SK-N-SH treated with all-trans-retinoic acid at 6 μM for 48 hours (cell line): Measurements from ENCODE around the gene NDOR1.

Source experiments
- ATAC-seq: fragments of 200-7000 bp; cut with Tn5 transposase; 3 replicates; pipeline ENCODE4 v1.9.1; 2020; ENCODE audit warnings: mild to moderate bottlenecking, moderate library complexity
- BACH2 ChIP-seq: fragments of 250-450 bp; sonication (Bioruptor Pico); IDR thresholded peaks from 2 replicates; pipeline ENCODE4 v1.9.0; 2021; ENCODE audit warnings: mild to moderate bottlenecking, borderline replicate concordance
- CREB5 ChIP-seq: fragments of 250-450 bp; sonication (Bioruptor Pico); IDR thresholded peaks from 2 replicates; pipeline ENCODE4 v1.5.1; 2020; ENCODE audit warnings: low read depth, mild to moderate bottlenecking, moderate library complexity
- CSDC2 ChIP-seq: fragments of 250-450 bp; sonication (Bioruptor Pico); IDR thresholded peaks from 2 replicates; pipeline ENCODE4 v1.5.0; 2020; ENCODE audit warnings: mild to moderate bottlenecking, moderate library complexity
- ESRRG ChIP-seq: fragments of 250-450 bp; sonication (Bioruptor Pico); IDR thresholded peaks from 2 replicates; pipeline ENCODE4 v1.6.1; 2021; ENCODE audit warnings: mild to moderate bottlenecking
- GLIS3 ChIP-seq: fragments of 250-450 bp; sonication (Bioruptor Pico); IDR thresholded peaks from 2 replicates; pipeline ENCODE4 v1.5.0; 2020; ENCODE audit warnings: mild to moderate bottlenecking, moderate library complexity
- PPARA ChIP-seq: fragments of 250-450 bp; sonication (Bioruptor Pico); IDR thresholded peaks from 2 replicates; pipeline ENCODE4 v1.5.0; 2020; ENCODE audit warnings: mild to moderate bottlenecking, borderline replicate concordance
- RARB ChIP-seq: fragments of 250-450 bp; sonication (Bioruptor Pico); IDR thresholded peaks from 2 replicates; pipeline ENCODE4 v1.8.0; 2021; ENCODE audit warnings: mild to moderate bottlenecking, moderate library complexity
- SNAI2 ChIP-seq: fragments of 250-450 bp; sonication (Bioruptor Pico); IDR thresholded peaks from 2 replicates; pipeline ENCODE4 v1.5.0; 2020; ENCODE audit warnings: mild to moderate bottlenecking, moderate library complexity
- TCF4 ChIP-seq: fragments of 250-450 bp; sonication (Bioruptor Pico); IDR thresholded peaks from 2 replicates; pipeline ENCODE4 v1.8.0; 2021; ENCODE audit warnings: mild to moderate bottlenecking, moderate library complexity, borderline replicate concordance
- ZC3H10 ChIP-seq: fragments of 250-450 bp; sonication (Bioruptor Pico); IDR thresholded peaks from 2 replicates; pipeline ENCODE4 v1.5.1; 2021; ENCODE audit warnings: mild to moderate bottlenecking, moderate library complexity
- ZFP3 ChIP-seq: fragments of 250-450 bp; sonication (Bioruptor Pico); IDR thresholded peaks from 2 replicates; pipeline ENCODE4 v1.5.0; 2020; ENCODE audit warnings: mild to moderate bottlenecking, moderate library complexity
- ZNF8 ChIP-seq: fragments of 450-650 bp; formaldehyde crosslinking; IDR thresholded peaks from 2 replicates; pipeline ENCODE4 v1.5.0; 2020; ENCODE audit warnings: mild to moderate bottlenecking, moderate library complexity
- TF ChIP-seq, protein P1 (sequence below): fragments of 250-450 bp; sonication (Bioruptor Pico); IDR thresholded peaks from 2 replicates; pipeline ENCODE4 v1.8.0; 2021; ENCODE audit warnings: low read depth, mild to moderate bottlenecking, moderate library complexity, borderline replicate concordance
- TF ChIP-seq, protein P2 (sequence below): fragments of 250-450 bp; sonication (Bioruptor Pico); IDR thresholded peaks from 2 replicates; pipeline ENCODE4 v1.5.1; 2021; ENCODE audit warnings: mild to moderate bottlenecking, moderate library complexity

NDOR1 gene

GRCh38 chr9:137205126-137206069, at the start of gene NDOR1, which contains the start of gene TMEM203:
Gene NDOR1 (plus strand): TSS chr9:137205700. CDS start chr9:137205778, 78 bp downstream.
Gene TMEM203 (minus strand): TSS chr9:137205648. CDS start chr9:137205414, 234 bp downstream.
- TF ChIP-seq ZNF8 (no peak), RARB (no peak), SNAI2 (CRISPR knock-in tag) (no peak), BACH2 (CRISPR knock-in tag) (no peak), ZFP3 (CRISPR knock-in tag) (0 out of 2 replicates have a peak, but pooled peaks have one; percentile 32), TCF4 (no peak), CREB5 (CRISPR knock-in tag) (no peak)
- ATAC-seq, result peak; percentile 53

- no peak for TF ChIP-seq GLIS3
- no peak for TF ChIP-seq SNAI2 (CRISPR knock-in tag)
- TF ChIP-seq ESRRG (CRISPR knock-in tag), result no peak
- no peak for TF ChIP-seq ZC3H10 (CRISPR knock-in tag)
- no peak for TF ChIP-seq CSDC2 (CRISPR knock-in tag)
- TF ChIP-seq ZFP3 (CRISPR knock-in tag), result no peak
- no peak for ATAC-seq
Observed at GRCh38 chr9:137156567-137157375, 48.7 kb upstream of the NDOR1 start.

- TF ChIP-seq, protein P1, sequence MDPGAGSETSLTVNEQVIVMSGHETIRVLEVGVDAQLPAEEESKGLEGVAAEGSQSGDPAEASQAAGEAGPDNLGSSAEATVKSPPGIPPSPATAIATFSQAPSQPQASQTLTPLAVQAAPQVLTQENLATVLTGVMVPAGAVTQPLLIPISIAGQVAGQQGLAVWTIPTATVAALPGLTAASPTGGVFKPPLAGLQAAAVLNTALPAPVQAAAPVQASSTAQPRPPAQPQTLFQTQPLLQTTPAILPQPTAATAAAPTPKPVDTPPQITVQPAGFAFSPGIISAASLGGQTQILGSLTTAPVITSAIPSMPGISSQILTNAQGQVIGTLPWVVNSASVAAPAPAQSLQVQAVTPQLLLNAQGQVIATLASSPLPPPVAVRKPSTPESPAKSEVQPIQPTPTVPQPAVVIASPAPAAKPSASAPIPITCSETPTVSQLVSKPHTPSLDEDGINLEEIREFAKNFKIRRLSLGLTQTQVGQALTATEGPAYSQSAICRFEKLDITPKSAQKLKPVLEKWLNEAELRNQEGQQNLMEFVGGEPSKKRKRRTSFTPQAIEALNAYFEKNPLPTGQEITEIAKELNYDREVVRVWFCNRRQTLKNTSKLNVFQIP, result no peak
- no peak for TF ChIP-seq ZC3H10 (CRISPR knock-in tag)
- TF ChIP-seq, protein P2, sequence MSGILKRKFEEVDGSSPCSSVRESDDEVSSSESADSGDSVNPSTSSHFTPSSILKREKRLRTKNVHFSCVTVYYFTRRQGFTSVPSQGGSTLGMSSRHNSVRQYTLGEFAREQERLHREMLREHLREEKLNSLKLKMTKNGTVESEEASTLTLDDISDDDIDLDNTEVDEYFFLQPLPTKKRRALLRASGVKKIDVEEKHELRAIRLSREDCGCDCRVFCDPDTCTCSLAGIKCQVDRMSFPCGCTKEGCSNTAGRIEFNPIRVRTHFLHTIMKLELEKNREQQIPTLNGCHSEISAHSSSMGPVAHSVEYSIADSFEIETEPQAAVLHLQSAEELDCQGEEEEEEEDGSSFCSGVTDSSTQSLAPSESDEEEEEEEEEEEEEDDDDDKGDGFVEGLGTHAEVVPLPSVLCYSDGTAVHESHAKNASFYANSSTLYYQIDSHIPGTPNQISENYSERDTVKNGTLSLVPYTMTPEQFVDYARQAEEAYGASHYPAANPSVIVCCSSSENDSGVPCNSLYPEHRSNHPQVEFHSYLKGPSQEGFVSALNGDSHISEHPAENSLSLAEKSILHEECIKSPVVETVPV, result no peak
- no peak for ATAC-seq
Observed at GRCh38 chr9:137157618-137158415, 47.7 kb upstream of the NDOR1 start.

DNA sequence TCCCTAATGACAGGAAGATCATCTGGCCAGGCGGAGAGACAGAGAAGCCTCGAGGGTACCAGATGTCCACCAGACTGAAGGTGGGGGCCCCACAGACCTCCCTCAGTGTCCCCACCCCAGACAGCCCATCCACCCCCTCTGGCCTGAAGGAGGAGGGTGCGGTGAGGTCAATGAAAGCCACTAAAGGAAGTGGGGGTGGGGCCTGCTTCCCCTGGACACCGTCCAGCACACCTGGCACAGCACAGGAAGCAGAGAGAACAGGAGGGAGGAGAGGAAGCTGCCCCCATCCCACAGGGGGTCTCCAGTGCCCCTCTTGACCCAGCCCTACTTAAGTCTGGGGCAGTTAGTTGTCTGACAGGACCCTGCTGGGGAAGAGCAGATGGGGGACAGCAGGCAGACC, 46.9 kb upstream of the NDOR1 start:
- TF ChIP-seq CSDC2 (CRISPR knock-in tag) (no peak), PPARA (CRISPR knock-in tag) (no peak), ZNF8 (no peak)
- TF ChIP-seq, protein P1, result no peak
- TF ChIP-seq, all 23 proteins: peak for 0
- ATAC-seq, result no peak

- ATAC-seq, result no peak
- TF ChIP-seq SNAI2 (CRISPR knock-in tag), result no peak
- no peak for TF ChIP-seq TCF4
- no peak for TF ChIP-seq BACH2 (CRISPR knock-in tag)
Observed at GRCh38 chr9:137159105-137160053, 46.1 kb upstream of the NDOR1 start.
